SK-N-SH (cell line): ENCODE measurements around the gene RAG2.

Experiments used
- CHD2 ChIP-seq: fragments of 150-350 bp; IDR thresholded peaks from 2 replicates; pipeline ENCODE4 v1.6.1; 2018; ENCODE audit warnings: low read length; ENCODE audit not compliant: partially characterized antibody
- EP300 ChIP-seq, 2 experiments: IDR thresholded peaks; 2 replicates each; pipeline versions ENCODE4 v1.4.0 to v1.6.1; 2012; ENCODE audit warnings: borderline replicate concordance in 1 of 2, low read depth in 1 of 2, low read length in 1 of 2
- FOXJ3 ChIP-seq: sonication (generic); formaldehyde crosslinking; IDR thresholded peaks from 2 replicates; pipeline ENCODE4 v1.5.1; 2020; ENCODE audit warnings: mild to moderate bottlenecking, missing genetic modification reagents
- GABPA ChIP-seq: IDR thresholded peaks from 2 replicates; pipeline ENCODE4 v1.4.0; 2012; ENCODE audit warnings: low read depth, mild to moderate bottlenecking
- NRF1 ChIP-seq: IDR thresholded peaks from 2 replicates; pipeline ENCODE4 v1.6.1; 2012; ENCODE audit warnings: low read depth, mild to moderate bottlenecking, low read length
- POLR2AphosphoS5 ChIP-seq: IDR thresholded peaks from 2 replicates; pipeline ENCODE4 v1.6.1; 2012; ENCODE audit warnings: low read depth, low read length
- RAD21 ChIP-seq: IDR thresholded peaks from 2 replicates; pipeline ENCODE4 v1.6.1; 2012; ENCODE audit warnings: mild to moderate bottlenecking, low read length
- RFX5 ChIP-seq: IDR thresholded peaks from 2 replicates; pipeline ENCODE4 v1.6.1; 2012; ENCODE audit warnings: mild to moderate bottlenecking, improper control_type of control experiment, low read length
- SIN3A ChIP-seq: IDR thresholded peaks from 2 replicates; pipeline ENCODE4 v1.6.1; 2012; ENCODE audit warnings: low read depth, mild to moderate bottlenecking, low read length, moderate library complexity, borderline replicate concordance
- TAF1 ChIP-seq: IDR thresholded peaks from 2 replicates; pipeline ENCODE4 v1.6.1; 2012; ENCODE audit warnings: low read depth, mild to moderate bottlenecking, low read length, moderate library complexity, borderline replicate concordance
- TEAD4 ChIP-seq: IDR thresholded peaks from 2 replicates; pipeline ENCODE4 v1.4.0; 2012; ENCODE audit warnings: mild to moderate bottlenecking, borderline replicate concordance; ENCODE audit not compliant: insufficient read depth
- YY1 ChIP-seq: IDR thresholded peaks from 2 replicates; pipeline ENCODE4 v1.4.0; 2012; ENCODE audit warnings: low read depth, mild to moderate bottlenecking
- TF ChIP-seq, protein P1 (sequence below): fragments of 200-600 bp; sonication (generic); IDR thresholded peaks from 2 replicates; pipeline ENCODE4 v1.6.1; 2017; ENCODE audit warnings: antibody characterized with exemption, mild to moderate bottlenecking, moderate library complexity
- TF ChIP-seq, protein P2 (sequence below): IDR thresholded peaks from 2 replicates; pipeline ENCODE4 v1.4.0; 2012; ENCODE audit warnings: low read depth

DNA sequence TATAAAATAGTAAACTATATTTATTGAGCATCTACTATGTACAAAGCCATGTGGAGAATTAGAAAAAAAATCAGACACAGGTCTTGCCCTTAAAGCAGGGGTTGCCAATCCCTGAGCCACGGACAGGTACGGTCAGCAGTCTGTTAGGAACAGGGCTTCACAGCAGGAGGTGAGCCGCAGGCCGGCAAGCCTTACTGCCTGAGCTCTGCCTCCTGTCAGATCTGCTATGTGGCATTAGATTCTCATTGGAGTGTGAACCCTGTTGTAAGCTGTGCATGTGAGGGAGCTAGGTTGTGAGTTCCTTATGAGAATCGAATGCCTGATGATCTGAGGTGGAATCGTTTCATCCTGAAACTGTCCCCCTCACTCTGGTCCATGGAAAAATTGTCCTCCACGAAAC lies 2.1 kb upstream of the RAG2 start:
- TF ChIP-seq GABPA = no peak
- TF ChIP-seq SIN3A = no peak
- TF ChIP-seq YY1 = no peak
- TF ChIP-seq, protein P1, sequence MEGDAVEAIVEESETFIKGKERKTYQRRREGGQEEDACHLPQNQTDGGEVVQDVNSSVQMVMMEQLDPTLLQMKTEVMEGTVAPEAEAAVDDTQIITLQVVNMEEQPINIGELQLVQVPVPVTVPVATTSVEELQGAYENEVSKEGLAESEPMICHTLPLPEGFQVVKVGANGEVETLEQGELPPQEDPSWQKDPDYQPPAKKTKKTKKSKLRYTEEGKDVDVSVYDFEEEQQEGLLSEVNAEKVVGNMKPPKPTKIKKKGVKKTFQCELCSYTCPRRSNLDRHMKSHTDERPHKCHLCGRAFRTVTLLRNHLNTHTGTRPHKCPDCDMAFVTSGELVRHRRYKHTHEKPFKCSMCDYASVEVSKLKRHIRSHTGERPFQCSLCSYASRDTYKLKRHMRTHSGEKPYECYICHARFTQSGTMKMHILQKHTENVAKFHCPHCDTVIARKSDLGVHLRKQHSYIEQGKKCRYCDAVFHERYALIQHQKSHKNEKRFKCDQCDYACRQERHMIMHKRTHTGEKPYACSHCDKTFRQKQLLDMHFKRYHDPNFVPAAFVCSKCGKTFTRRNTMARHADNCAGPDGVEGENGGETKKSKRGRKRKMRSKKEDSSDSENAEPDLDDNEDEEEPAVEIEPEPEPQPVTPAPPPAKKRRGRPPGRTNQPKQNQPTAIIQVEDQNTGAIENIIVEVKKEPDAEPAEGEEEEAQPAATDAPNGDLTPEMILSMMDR = no peak
- TF ChIP-seq RAD21 = no peak
- TF ChIP-seq TAF1 = no peak
- no peak for TF ChIP-seq POLR2AphosphoS5
- no peak for TF ChIP-seq EP300 (IDR thresholded peaks at IDR 0.05; ENCODE audit: borderline replicate concordance in 1 of 2, low read depth in 1 of 2, low read length in 1 of 2)
- TF ChIP-seq CHD2 = no peak
- no peak for TF ChIP-seq NRF1
- no peak for TF ChIP-seq RFX5
- no peak for TF ChIP-seq TEAD4
- TF ChIP-seq FOXJ3 = no peak
- TF ChIP-seq, protein P2, sequence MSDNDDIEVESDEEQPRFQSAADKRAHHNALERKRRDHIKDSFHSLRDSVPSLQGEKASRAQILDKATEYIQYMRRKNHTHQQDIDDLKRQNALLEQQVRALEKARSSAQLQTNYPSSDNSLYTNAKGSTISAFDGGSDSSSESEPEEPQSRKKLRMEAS = no peak
